Endothelial cell of umbilical vein (primary cell): ENCODE data around the gene ATP1B3. TPM values are rescaled to one million over a fixed set of nuclear protein-coding genes. Genes with fewer than 3 reads are reported as not detected.

ENCODE experiments used
- BruUV-seq: library from RNA; stranded (reverse); fragments of 400-500 nt; replicated peaks from 2 replicates; lab custom pipeline; 2021; lab: Mats Ljungman, UMichigan
- CTCF ChIA-PET: fragments of 300-600, 350-600 bp; sonication (Branson Sonifier 250); formaldehyde crosslinking; loops from one replicate; lab custom pipeline; 2021; ENCODE audit warnings: antibody characterized with exemption, inconsistent platforms; lab: Charles Lee
- POLR2A ChIA-PET: fragments of 300-600, 350-600 bp; sonication (Branson Sonifier 250); formaldehyde crosslinking; loops from one replicate; lab custom pipeline; 2021; ENCODE audit warnings: antibody characterized with exemption, inconsistent platforms; lab: Charles Lee
- DNase-seq: peaks from one replicate; pipeline ENCODE4 v3.0.0-alpha.2; 2011; ENCODE audit warnings: low read depth, low spot score
- FAIRE-seq: peaks from 2 replicates; lab custom pipeline; 2011; peaks lifted over from hg19 to GRCh38; lab: Jason Lieb, UNC
- H2AFZ ChIP-seq: 2 replicates; pipeline ENCODE4 v1.6.0; 2012; ENCODE audit warnings: low read depth, low read length, control low read depth, inconsistent platforms
- H3K27ac ChIP-seq: 2 replicates; pipeline ENCODE4 v1.5.1; 2011; ENCODE audit warnings: low read depth, mild to moderate bottlenecking, control low read depth, low read length, moderate library complexity; ENCODE audit not compliant: insufficient read depth
- H3K27me3 ChIP-seq, 2 experiments: 2 replicates each; pipeline versions ENCODE4 v1.6.0 to v1.6.1; 2011; ENCODE audit warnings: low read length in 2 of 2, mixed read lengths in 1 of 2; ENCODE audit not compliant: control insufficient read depth in 2 of 2, insufficient read depth in 2 of 2
- H3K36me3 ChIP-seq, 2 experiments: 2 replicates in 1 of 2; 3 replicates in 1 of 2; pipeline ENCODE4 v1.5.1; 2011; ENCODE audit warnings: low read length in 2 of 2, mild to moderate bottlenecking in 1 of 2, moderate library complexity in 1 of 2; ENCODE audit not compliant: control insufficient read depth in 2 of 2, insufficient read depth in 2 of 2; ENCODE audit errors: extremely low read depth in 1 of 2
- H3K4me1 ChIP-seq: 3 replicates; pipeline ENCODE4 v1.5.1; 2011; ENCODE audit warnings: mild to moderate bottlenecking, low read length; ENCODE audit not compliant: control insufficient read depth, insufficient read depth; ENCODE audit errors: extremely low read depth
- H3K4me2 ChIP-seq: 2 replicates; pipeline ENCODE4 v1.6.1; 2011; ENCODE audit warnings: low read length, control low read depth, mixed read lengths; ENCODE audit not compliant: insufficient read depth
- H3K4me3 ChIP-seq, 3 experiments: fragments of 200-600 bp in 1 of 3; sonication (generic), shearing (Covaris generic) in 1 of 3; replicated peaks in 1 of 3; 2 replicates each; pipeline ENCODE4 v1.5.1; 2011 to 2016; ENCODE audit warnings: control low read depth in 3 of 3, low read length in 3 of 3, mild to moderate bottlenecking in 2 of 3, inconsistent platforms in 1 of 3, low read depth in 1 of 3, moderate library complexity in 1 of 3; ENCODE audit not compliant: insufficient read depth in 1 of 3
- H3K79me2 ChIP-seq: 2 replicates; pipeline ENCODE4 v1.6.0; 2012; ENCODE audit warnings: low read length, inconsistent platforms; ENCODE audit not compliant: control insufficient read depth, insufficient read depth
- H3K9ac ChIP-seq: replicated peaks from 2 replicates; pipeline ENCODE3; 2011; ENCODE audit warnings: low read length, control low read depth; ENCODE audit not compliant: insufficient read depth; ENCODE audit errors: extremely low read depth
- H3K9me1 ChIP-seq: replicated peaks from 3 replicates; pipeline ENCODE4 v1.6.0; 2011; ENCODE audit warnings: mild to moderate bottlenecking, low read length; ENCODE audit not compliant: control insufficient read depth, insufficient read depth; ENCODE audit errors: extremely low read depth
- H3K9me3 ChIP-seq: replicated peaks from 2 replicates; pipeline ENCODE4 v1.5.1; 2012; ENCODE audit warnings: low read length, inconsistent platforms; ENCODE audit not compliant: control insufficient read depth, insufficient read depth
- H4K20me1 ChIP-seq: replicated peaks from 2 replicates; pipeline ENCODE3; 2011; ENCODE audit warnings: mild to moderate bottlenecking, low read length; ENCODE audit not compliant: control insufficient read depth, insufficient read depth; ENCODE audit errors: extremely low read depth
- CTCF ChIP-seq, 2 donors: IDR thresholded peaks; 1 replicate in 1 of 2; 2 replicates in 1 of 2; pipeline ENCODE4 v1.5.1; 2011; ENCODE audit warnings: low read length in 2 of 2, mild to moderate bottlenecking in 2 of 2, moderate library complexity in 2 of 2, control low read depth in 1 of 2, inconsistent platforms in 1 of 2, low read depth in 1 of 2; ENCODE audit not compliant: insufficient read depth in 1 of 2; ENCODE audit errors: extremely low read depth in 1 of 2
- EZH2 ChIP-seq: IDR thresholded peaks from 2 replicates; pipeline ENCODE4 v1.6.1; 2012; ENCODE audit warnings: borderline replicate concordance, low read depth, mild to moderate bottlenecking, moderate library complexity, low read length, inconsistent platforms; ENCODE audit not compliant: severe bottlenecking
- FOS ChIP-seq: IDR thresholded peaks from 2 replicates; pipeline ENCODE4 v1.6.1; 2011; ENCODE audit warnings: mild to moderate bottlenecking, low read length, moderate library complexity, borderline replicate concordance; ENCODE audit not compliant: insufficient read depth
- GATA2 ChIP-seq: IDR thresholded peaks from 2 replicates; pipeline ENCODE4 v1.7.0; 2011; ENCODE audit warnings: low read depth, mild to moderate bottlenecking, moderate library complexity, mixed read lengths, low read length; ENCODE audit not compliant: insufficient read length, insufficient read depth
- JUN ChIP-seq: IDR thresholded peaks from 2 replicates; pipeline ENCODE4 v1.6.1; 2011; ENCODE audit warnings: borderline replicate concordance, low read depth; ENCODE audit not compliant: insufficient read length, insufficient read depth
- POLR2A ChIP-seq: IDR thresholded peaks from 2 replicates; pipeline ENCODE4 v1.6.1; 2012; ENCODE audit warnings: low read depth, mild to moderate bottlenecking, control low read depth, low read length
- POLR2AphosphoS5 ChIP-seq: IDR thresholded peaks from 2 replicates; pipeline ENCODE4 v1.6.1; 2012; ENCODE audit warnings: low read depth, mild to moderate bottlenecking, control low read depth, low read length, moderate library complexity; ENCODE audit not compliant: insufficient read depth
- dilution Hi-C: fragments of 300-500 bp; cut with MboI; formaldehyde crosslinking; loops from one replicate; pipeline ENCODE4 v1.15.0; 2019; ENCODE audit warnings: low sequenced_read_pairs; ENCODE audit not compliant: extremely low pct_ligation_motif_present
- intact Hi-C: fragments of 100-400 bp; cut with micrococcal nuclease; formaldehyde crosslinking; loops from one replicate; pipeline ENCODE4 v1.10.0; 2022
- polyA plus RNA-seq, 4 experiments: library from polyadenylated mRNA; depleted of rRNA in 3 of 4; stranded (reverse) in 3 of 4; unstranded in 1 of 4; fragments of >200 nt; gene quantifications; 2 replicates each; pipeline versions ENCODE4 v1.2.1 to v1.2.3, GENCODE V29; 2011 to 2012; ENCODE audit warnings: missing spikeins in 1 of 4
- total RNA-seq: library from RNA; stranded (reverse); gene quantifications from 2 replicates; pipeline ENCODE4 v1.2.3, GENCODE V29; 2021
- TF ChIP-seq, protein P1 (sequence below): IDR thresholded peaks from 2 replicates; pipeline ENCODE4 v1.6.1; 2011; ENCODE audit not compliant: insufficient read depth, insufficient read length

Gene ATP1B3
- total and polyA plus RNA-seq, 2 donors (not counting 3 experiments of a cell fraction or from before 2014, with no cell fraction given) = 227 to 279 TPM

DNA sequence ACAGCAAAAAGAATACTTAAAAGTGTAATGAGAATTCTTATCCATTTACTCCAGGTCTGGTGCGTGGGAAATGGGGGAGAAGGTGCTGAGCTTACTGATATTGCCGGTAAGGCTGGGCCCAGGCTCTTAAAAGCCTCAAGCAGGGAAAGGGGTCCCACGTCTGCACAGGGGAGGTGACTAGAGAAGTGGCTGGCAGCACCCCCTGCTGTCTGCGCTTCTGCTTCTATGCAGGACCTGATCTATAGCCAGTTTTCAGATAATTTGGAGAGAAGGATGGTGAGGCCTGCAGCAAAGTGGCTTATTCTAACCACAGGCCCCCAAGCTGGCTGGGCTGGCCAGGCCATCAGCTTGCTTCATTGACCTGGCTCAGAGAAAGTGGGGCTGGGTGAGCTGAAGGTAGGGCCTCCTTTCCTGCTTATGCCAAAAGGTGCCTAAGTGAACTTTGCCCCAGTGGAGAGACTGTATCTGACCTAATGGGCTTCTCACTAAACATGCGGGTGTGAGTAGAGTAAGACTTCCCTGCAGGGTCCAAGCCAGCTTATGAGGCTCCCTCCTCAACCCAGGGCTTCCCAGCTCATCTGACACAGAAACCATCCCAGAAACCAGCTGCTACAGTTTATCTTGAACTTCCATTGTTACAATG, 30.9 kb upstream of the ATP1B3 start:
- no peak for DNase-seq
- H3K4me3 ChIP-seq = no peak overlapping the region
- no peak overlapping the region for H3K4me2 ChIP-seq
- dilution Hi-C loops (no loop called here), intact Hi-C loops (no loop called here)
- no peak overlapping the region for H3K27ac ChIP-seq
- peak overlapping the region; percentile 9 for H2AFZ ChIP-seq
- BruUV-seq = no TSS peak
- no peaks in the 10 kb centered on the region for H4K20me1 ChIP-seq
- no peaks in the 10 kb centered on the region for H3K36me3 ChIP-seq
- no peaks in the 10 kb centered on the region for H3K79me2 ChIP-seq
- no peaks in the 10 kb centered on the region for H3K27me3 ChIP-seq
- TF ChIP-seq JUN (no peak), POLR2A (no peak), POLR2AphosphoS5 (no peak), GATA2 (no peak), FOS (no peak), CTCF (IDR thresholded peaks at IDR 0.05; ENCODE audit: extremely low read depth in 1 of 2, insufficient read depth in 1 of 2, low read depth in 1 of 2, low read length in 2 of 2) (no peak), EZH2 (no peak)
- TF ChIP-seq, protein P1, sequence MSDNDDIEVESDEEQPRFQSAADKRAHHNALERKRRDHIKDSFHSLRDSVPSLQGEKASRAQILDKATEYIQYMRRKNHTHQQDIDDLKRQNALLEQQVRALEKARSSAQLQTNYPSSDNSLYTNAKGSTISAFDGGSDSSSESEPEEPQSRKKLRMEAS = no peak
- H3K9me3 ChIP-seq = no peaks in the 10 kb centered on the region
- FAIRE-seq = no peak
- H3K9me1 ChIP-seq = no peaks in the 10 kb centered on the region
- H3K4me1 ChIP-seq = peaks cover 20% of the 10 kb centered on the region
- H3K9ac ChIP-seq = no peak overlapping the region
- ChIA-PET CTCF (interaction anchor here (0.5 to 2.3 kb wide), 5 partner anchors 16 to 107 kb away, joined by 3 to 8 read pairs (median 3); partner anchors contain the start of gene RNF7), POLR2A (no interaction called here)
